ENCODE measurements around the gene NRDE2. TPM values are rescaled to one million over a fixed set of nuclear protein-coding genes. Genes with fewer than 3 reads are reported as not detected.

NRDE2 gene
- total RNA-seq, 1 experiment from 2014 or later, result 16.5 TPM

DNA sequence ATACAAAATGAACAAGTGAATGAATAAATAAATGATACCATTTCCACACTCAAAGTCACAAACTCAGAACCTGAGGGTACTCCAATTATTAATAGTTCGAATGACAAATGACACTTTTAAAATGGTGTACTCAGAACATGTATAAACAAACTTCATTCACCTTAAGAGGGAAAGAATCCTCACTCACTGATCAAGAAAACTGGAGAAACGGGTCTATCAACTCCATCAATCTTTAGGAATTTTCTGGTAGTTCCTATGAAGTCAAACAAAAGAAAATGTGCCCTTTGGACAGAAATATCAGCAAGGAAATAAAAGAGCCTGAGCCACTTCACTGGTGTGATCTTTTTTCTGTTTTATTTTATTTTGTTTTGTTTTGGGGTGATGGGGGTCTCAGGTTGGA lies 5.2 kb upstream of the NRDE2 start:
- ATAC-seq (no peak), DNase-seq (ENCODE audit: low read depth, low spot score) (no peak)
- TF ChIP-seq, protein P1, sequence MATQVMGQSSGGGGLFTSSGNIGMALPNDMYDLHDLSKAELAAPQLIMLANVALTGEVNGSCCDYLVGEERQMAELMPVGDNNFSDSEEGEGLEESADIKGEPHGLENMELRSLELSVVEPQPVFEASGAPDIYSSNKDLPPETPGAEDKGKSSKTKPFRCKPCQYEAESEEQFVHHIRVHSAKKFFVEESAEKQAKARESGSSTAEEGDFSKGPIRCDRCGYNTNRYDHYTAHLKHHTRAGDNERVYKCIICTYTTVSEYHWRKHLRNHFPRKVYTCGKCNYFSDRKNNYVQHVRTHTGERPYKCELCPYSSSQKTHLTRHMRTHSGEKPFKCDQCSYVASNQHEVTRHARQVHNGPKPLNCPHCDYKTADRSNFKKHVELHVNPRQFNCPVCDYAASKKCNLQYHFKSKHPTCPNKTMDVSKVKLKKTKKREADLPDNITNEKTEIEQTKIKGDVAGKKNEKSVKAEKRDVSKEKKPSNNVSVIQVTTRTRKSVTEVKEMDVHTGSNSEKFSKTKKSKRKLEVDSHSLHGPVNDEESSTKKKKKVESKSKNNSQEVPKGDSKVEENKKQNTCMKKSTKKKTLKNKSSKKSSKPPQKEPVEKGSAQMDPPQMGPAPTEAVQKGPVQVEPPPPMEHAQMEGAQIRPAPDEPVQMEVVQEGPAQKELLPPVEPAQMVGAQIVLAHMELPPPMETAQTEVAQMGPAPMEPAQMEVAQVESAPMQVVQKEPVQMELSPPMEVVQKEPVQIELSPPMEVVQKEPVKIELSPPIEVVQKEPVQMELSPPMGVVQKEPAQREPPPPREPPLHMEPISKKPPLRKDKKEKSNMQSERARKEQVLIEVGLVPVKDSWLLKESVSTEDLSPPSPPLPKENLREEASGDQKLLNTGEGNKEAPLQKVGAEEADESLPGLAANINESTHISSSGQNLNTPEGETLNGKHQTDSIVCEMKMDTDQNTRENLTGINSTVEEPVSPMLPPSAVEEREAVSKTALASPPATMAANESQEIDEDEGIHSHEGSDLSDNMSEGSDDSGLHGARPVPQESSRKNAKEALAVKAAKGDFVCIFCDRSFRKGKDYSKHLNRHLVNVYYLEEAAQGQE (IDR thresholded peaks at IDR 0.05; ENCODE audit: insufficient read depth in 1 of 2, low read depth in 2 of 2, low read length in 1 of 2), result no peak
- TF ChIP-seq, protein P2, sequence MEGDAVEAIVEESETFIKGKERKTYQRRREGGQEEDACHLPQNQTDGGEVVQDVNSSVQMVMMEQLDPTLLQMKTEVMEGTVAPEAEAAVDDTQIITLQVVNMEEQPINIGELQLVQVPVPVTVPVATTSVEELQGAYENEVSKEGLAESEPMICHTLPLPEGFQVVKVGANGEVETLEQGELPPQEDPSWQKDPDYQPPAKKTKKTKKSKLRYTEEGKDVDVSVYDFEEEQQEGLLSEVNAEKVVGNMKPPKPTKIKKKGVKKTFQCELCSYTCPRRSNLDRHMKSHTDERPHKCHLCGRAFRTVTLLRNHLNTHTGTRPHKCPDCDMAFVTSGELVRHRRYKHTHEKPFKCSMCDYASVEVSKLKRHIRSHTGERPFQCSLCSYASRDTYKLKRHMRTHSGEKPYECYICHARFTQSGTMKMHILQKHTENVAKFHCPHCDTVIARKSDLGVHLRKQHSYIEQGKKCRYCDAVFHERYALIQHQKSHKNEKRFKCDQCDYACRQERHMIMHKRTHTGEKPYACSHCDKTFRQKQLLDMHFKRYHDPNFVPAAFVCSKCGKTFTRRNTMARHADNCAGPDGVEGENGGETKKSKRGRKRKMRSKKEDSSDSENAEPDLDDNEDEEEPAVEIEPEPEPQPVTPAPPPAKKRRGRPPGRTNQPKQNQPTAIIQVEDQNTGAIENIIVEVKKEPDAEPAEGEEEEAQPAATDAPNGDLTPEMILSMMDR (IDR thresholded peaks at IDR 0.05), result no peak
- TF ChIP-seq POLR2AphosphoS5 (IDR thresholded peaks at IDR 0.05; ENCODE audit: low read depth, low read length) (no peak), SIN3A (IDR thresholded peaks at IDR 0.05; ENCODE audit: borderline replicate concordance, insufficient read depth, low read depth, low read length) (no peak), TCF7L2 (IDR thresholded peaks at IDR 0.05; ENCODE audit: low read depth, low read length) (no peak)
- BruUV-seq (replicated peaks), result no TSS peak
- no peak overlapping the region for H3K4me3 ChIP-seq (ENCODE audit: low read depth in 2 of 2, low read length in 2 of 2)
- in situ Hi-C loops (cut with HindIII; ENCODE audit: low pct_unique_long_range_greater_than_20kb, low sequenced_read_pairs), result no loop called here
- H3K36me3 ChIP-seq (ENCODE audit: control insufficient read depth, insufficient read depth, low read length), result no peaks in the 10 kb centered on the region
- intact Hi-C loops (cut with micrococcal nuclease; ENCODE audit: unreplicated experiment), result no loop called here
- ChIA-PET CTCF (no interaction called here), POLR2A (no interaction called here)
- no peak overlapping the region for H3K27ac ChIP-seq (ENCODE audit: low read length)
- peaks cover 4% of the 10 kb centered on the region for H3K27me3 ChIP-seq (ENCODE audit: control insufficient read depth, insufficient read depth, low read length)
- H3K4me1 ChIP-seq (ENCODE audit: control insufficient read depth, insufficient read depth, low read length), result no peaks in the 10 kb centered on the region
- no peaks in the 10 kb centered on the region for H3K9me3 ChIP-seq (ENCODE audit: control insufficient read depth, insufficient read depth, low read depth, low read length)

DNA sequence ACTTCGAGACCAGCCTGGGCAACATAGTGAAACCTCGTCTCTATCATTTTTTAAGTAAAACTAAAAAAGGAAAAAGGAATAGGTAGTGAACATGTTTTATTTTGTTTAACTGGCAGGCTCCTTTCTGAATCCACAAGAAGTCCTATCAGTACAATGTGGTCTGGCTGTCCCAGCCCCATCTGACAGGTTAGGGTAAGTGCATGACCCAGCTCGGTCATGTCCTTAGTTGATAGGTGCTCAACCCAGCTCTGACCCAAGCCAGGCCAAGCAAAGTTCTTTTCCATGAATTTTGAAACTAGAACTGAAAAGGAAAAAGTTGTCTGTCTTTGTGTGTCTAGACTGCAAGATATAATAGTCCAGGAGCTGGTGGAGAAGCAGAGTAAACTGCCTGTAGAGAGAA lies 4.7 kb upstream of the NRDE2 start:
- no peak for TF ChIP-seq SIN3A (IDR thresholded peaks at IDR 0.05; ENCODE audit: borderline replicate concordance, insufficient read depth, low read depth, low read length)
- TF ChIP-seq, protein P1 (IDR thresholded peaks at IDR 0.05; ENCODE audit: insufficient read depth in 1 of 2, low read depth in 2 of 2, low read length in 1 of 2), result no peak
- no peak for TF ChIP-seq POLR2AphosphoS5 (IDR thresholded peaks at IDR 0.05; ENCODE audit: low read depth, low read length)
- TF ChIP-seq, protein P2 (IDR thresholded peaks at IDR 0.05), result no peak
- TF ChIP-seq TCF7L2 (IDR thresholded peaks at IDR 0.05; ENCODE audit: low read depth, low read length), result no peak
- DNase-seq (ENCODE audit: low read depth, low spot score), result no peak
- Histone ChIP-seq H3K36me3 (ENCODE audit: control insufficient read depth, insufficient read depth, low read length) (peaks cover under 1% of the 10 kb centered on the region; the same call in 1 of the 2 replicates), H3K9me3 (ENCODE audit: control insufficient read depth, insufficient read depth, low read depth, low read length) (no peaks in the 10 kb centered on the region), H3K4me1 (ENCODE audit: control insufficient read depth, insufficient read depth, low read length) (no peaks in the 10 kb centered on the region), H3K27ac (ENCODE audit: low read length) (no peak overlapping the region), H3K4me3 (ENCODE audit: low read depth in 2 of 2, low read length in 2 of 2) (no peak overlapping the region), H3K27me3 (ENCODE audit: control insufficient read depth, insufficient read depth, low read length) (peaks cover 4% of the 10 kb centered on the region)
- ChIA-PET CTCF (no interaction called here), POLR2A (no interaction called here)
- no TSS peak for BruUV-seq (replicated peaks)
- intact Hi-C loops (cut with micrococcal nuclease; ENCODE audit: unreplicated experiment), result no loop called here
- ATAC-seq, result no peak
- in situ Hi-C loops (cut with HindIII; ENCODE audit: low pct_unique_long_range_greater_than_20kb, low sequenced_read_pairs), result no loop called here
